Frontal cortex (tissue), 4 donors: ENCODE results near the gene OR1D2. TPM values are rescaled to one million over a fixed set of nuclear protein-coding genes. Genes with fewer than 3 reads are reported as not detected.
A peak's percentile ranks its signal among the peaks of the same experiment; 100 is the strongest.
"Not testable (repeated sequence)": the region's sequence is repeated elsewhere in the genome, so short reads cannot be mapped to it uniquely, and the experiment has no call there.

Experiments used
- DNase-seq, 2 donors: peaks; one replicate each; pipeline ENCODE4 v3.0.0; 2012; ENCODE audit warnings: low spot score in 2 of 2
- FAIRE-seq: peaks from 2 replicates; lab custom pipeline; 2012; peaks lifted over from hg19 to GRCh38; lab: Jason Lieb, UNC
- total RNA-seq: library from RNA; depleted of rRNA; stranded (reverse); fragments of >200 nt; gene quantifications from one replicate; pipeline ENCODE4 v1.2.3, GENCODE V29; 2014
- donor health status: control.
- donor health status: control.
- donor health status: control.

The OR1D2 gene
- not detected for total RNA-seq

GRCh38 chr17:3104322-3104721 is at the start of gene OR1D2:
OR1D2 (minus strand) TSS chr17:3104422; CDS start chr17:3092996, 11,426 bp downstream.
- DNase-seq (no peak), FAIRE-seq (no peak)

GRCh38 chr17:3137494-3137893 is 33.3 kb upstream of the OR1D2 start:
- FAIRE-seq, DNase-seq: not testable (repeated sequence)

- FAIRE-seq: no peak
- DNase-seq: no peak
Measured at GRCh38 chr17:3127451-3127850, 23.2 kb upstream of the OR1D2 start, which contains the start of gene OR1G1. OR1G1 (minus strand) TSS chr17:3127551; CDS start chr17:3127551, 0 bp downstream.

GRCh38 chr17:3073850-3074249 is 30.4 kb downstream of the OR1D2 start:
- DNase-seq, FAIRE-seq: not testable (repeated sequence)

GRCh38 chr17:3065192-3065591 is 39.0 kb downstream of the OR1D2 start:
- not testable (repeated sequence) for FAIRE-seq, DNase-seq

- FAIRE-seq: peak; percentile 23
- not testable (repeated sequence) for DNase-seq
Measured at GRCh38 chr17:3063507-3063906, 40.7 kb downstream of the OR1D2 start, which contains the start of gene OR1D5. OR1D5 (minus strand) TSS chr17:3063607; CDS start chr17:3063607, 0 bp downstream.

GRCh38 chr17:3062824-3063377 is 41.3 kb downstream of the OR1D2 start:
- not testable (repeated sequence) for FAIRE-seq, DNase-seq

GRCh38 chr17:3054868-3055267 is 49.4 kb downstream of the OR1D2 start:
- not testable (repeated sequence) for DNase-seq, FAIRE-seq

- DNase-seq: no peak
- FAIRE-seq: no peak
Measured at GRCh38 chr17:3049705-3050295, 54.4 kb downstream of the OR1D2 start.

- DNase-seq: peak; percentile 81 to 83
- FAIRE-seq: peak; percentile 95
Measured at GRCh38 chr17:3048727-3049471, 55.3 kb downstream of the OR1D2 start.

- FAIRE-seq (no peak), DNase-seq (no peak)
Measured at GRCh38 chr17:3046753-3047152, 57.5 kb downstream of the OR1D2 start.

- FAIRE-seq: no peak
- DNase-seq: no peak
Measured at GRCh38 chr17:3043737-3044365, 60.4 kb downstream of the OR1D2 start.

GRCh38 chr17:3040882-3041281 is 63.3 kb downstream of the OR1D2 start:
- DNase-seq (no peak), FAIRE-seq (no peak)

- no peak for FAIRE-seq
- DNase-seq: no peak
Measured at GRCh38 chr17:3039736-3040135, 64.5 kb downstream of the OR1D2 start.

- DNase-seq (no peak), FAIRE-seq (no peak)
Measured at GRCh38 chr17:3038941-3039340, 65.3 kb downstream of the OR1D2 start.

Other genes with a start within 250 kb of the OR1D2 start
- gene OR1D5, start 40.8 kb downstream of the OR1D2 start, total RNA-seq: not detected
- gene OR1G1, start 23.1 kb upstream of the OR1D2 start, total RNA-seq: not detected
- gene OR1A2, start 93.1 kb upstream of the OR1D2 start, total RNA-seq: not detected
- not detected for gene OR1A1, start 103.2 kb upstream of the OR1D2 start, total RNA-seq
- gene OR3A1, start 193.9 kb upstream of the OR1D2 start, total RNA-seq: 0.41 TPM